HepG2 (cell line): ENCODE data around the gene MYH10.

Experiments
- MYC ChIP-seq: sonication (generic); formaldehyde crosslinking; IDR thresholded peaks from 2 replicates; pipeline ENCODE4 v1.9.0; 2021; ENCODE audit warnings: missing genetic modification reagents, borderline replicate concordance
- ZZZ3 ChIP-seq: sonication (generic); formaldehyde crosslinking; IDR thresholded peaks from 2 replicates; pipeline ENCODE4 v1.4.0; 2020; ENCODE audit warnings: missing genetic modification reagents, mild to moderate bottlenecking, borderline replicate concordance
- TF ChIP-seq, protein P1 (sequence below): sonication (generic); formaldehyde crosslinking; IDR thresholded peaks from 2 replicates; pipeline ENCODE4 v1.5.0; 2020; ENCODE audit warnings: mild to moderate bottlenecking, missing genetic modification reagents, moderate library complexity

DNA sequence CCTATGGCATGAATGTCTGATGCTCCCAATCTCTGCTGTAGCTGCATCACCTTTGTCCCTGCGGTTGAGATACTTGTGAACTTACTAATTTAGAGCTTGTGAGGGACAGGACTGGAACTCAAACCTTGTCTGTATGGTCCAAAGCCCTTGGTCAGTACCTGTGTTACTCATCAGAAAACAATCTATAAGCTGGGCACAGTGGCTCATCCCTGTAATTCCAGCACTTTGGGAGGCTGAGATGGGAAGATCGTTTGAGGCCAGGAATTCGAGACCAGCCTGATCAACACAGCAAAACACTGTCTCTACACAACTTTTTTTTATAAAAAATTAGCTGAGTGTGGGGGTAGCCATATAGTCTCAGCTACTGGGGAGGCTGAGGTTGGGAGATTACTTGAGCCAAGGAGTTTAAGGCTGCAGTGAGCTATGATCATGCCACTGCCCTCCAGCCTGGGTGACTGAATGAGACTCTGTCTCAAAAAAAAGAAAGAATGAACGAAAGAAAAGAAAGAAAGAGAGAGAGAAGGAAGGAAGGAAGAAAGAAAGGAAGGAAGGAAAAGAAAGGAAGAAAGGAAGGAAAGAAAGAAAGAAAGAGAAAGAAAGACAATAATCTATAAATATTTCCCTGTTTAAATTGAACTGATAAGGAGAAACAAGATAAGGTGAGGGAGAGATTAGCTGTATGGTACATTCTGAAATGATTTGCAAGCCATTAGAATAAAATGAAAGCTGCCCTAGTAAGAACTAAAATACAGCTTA lies 31.7 kb upstream of the MYH10 start:
- no peak for TF ChIP-seq ZZZ3 (CRISPR knock-in tag)
- TF ChIP-seq, protein P1, sequence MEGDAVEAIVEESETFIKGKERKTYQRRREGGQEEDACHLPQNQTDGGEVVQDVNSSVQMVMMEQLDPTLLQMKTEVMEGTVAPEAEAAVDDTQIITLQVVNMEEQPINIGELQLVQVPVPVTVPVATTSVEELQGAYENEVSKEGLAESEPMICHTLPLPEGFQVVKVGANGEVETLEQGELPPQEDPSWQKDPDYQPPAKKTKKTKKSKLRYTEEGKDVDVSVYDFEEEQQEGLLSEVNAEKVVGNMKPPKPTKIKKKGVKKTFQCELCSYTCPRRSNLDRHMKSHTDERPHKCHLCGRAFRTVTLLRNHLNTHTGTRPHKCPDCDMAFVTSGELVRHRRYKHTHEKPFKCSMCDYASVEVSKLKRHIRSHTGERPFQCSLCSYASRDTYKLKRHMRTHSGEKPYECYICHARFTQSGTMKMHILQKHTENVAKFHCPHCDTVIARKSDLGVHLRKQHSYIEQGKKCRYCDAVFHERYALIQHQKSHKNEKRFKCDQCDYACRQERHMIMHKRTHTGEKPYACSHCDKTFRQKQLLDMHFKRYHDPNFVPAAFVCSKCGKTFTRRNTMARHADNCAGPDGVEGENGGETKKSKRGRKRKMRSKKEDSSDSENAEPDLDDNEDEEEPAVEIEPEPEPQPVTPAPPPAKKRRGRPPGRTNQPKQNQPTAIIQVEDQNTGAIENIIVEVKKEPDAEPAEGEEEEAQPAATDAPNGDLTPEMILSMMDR (CRISPR knock-in tag): no peak
- no peak for TF ChIP-seq MYC (CRISPR knock-in tag)
